DMS 273 (cell line): ENCODE measurements around the gene IKZF4.
A peak's percentile ranks its signal among the peaks of the same experiment; 100 is the strongest.
"Not testable (repeated sequence)": the region's sequence is repeated elsewhere in the genome, so short reads cannot be mapped to it uniquely, and the experiment has no call there.

Experiments used
- DNase-seq: peaks from one replicate; lab custom pipeline; 2025; ENCODE audit not compliant: unreplicated experiment; lab: John Stamatoyannopoulos, UW

Gene IKZF4

DNA sequence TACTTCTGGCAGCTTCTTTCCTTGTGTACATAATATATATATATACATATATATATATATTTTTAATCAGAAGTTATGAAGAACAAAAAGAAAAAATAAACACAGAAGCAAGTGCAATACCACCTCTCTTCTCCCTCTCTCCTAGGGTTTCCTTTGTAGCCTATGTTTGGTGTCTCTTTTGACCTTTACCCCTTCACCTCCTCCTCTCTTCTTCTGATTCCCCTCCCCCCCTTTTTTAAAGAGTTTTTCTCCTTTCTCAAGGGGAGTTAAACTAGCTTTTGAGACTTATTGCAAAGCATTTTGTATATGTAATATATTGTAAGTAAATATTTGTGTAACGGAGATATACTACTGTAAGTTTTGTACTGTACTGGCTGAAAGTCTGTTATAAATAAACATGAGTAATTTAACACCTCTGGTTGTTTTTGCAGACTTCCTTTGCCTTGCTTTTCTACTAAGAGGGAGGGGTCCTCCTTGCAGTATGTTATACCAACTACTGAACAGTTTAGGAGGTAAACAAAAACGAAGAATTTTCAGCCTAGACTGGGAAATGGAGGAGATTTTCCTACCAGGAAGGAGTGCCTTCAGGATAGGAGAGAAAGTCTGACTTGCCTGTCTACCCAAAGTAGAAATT lies 17.3 kb downstream of the IKZF4 start:
- DNase-seq, result peak; percentile 3

DNA sequence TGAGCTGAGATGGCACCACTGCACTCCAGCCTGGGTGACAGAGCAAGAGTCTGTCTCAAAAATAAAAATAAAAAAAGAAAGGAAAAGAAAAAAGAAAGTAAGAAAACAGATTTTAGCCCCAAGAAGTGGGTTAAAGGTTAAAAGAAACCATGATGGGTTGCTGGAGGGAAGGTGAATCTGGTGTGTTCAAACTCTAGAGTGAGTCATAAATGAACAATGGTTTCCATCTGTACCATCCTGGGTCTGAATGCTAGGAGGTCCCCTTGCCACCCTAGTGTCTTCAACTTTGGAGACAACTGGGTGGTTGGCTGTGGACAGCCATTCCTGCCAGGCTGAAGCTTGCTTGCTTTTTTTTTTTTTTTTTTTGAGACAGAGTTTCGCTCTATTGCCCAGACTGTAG lies 19.3 kb downstream of the IKZF4 start:
- DNase-seq, result no peak

DNA sequence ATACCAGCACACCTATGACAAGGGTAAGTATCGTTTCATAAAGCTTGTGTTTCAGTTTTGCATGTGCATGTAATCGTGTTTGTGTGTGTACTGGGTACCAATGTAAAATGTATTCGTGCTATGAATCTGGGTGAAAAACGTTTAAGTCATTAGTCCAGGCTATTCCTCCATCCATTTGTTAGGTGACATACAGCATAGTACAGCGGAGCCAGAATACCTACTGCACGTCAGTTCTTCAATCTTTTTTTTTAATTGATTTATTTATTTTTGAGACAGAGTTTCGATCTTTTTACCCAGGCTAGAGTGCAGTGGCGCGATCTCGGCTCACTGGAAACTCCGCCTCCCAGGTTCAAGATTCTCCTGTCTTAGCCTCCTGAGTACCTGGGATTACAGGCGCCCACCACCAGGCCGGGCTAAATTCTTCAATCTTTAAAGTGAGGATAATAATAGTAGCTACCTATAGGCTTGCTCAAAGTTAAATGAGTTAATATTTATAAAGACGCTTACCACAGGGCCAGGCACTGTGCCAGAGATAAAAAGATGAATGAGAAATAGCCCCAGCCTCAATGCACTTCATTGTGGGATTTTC lies 20.2 kb downstream of the IKZF4 start:
- DNase-seq, result no peak

DNA sequence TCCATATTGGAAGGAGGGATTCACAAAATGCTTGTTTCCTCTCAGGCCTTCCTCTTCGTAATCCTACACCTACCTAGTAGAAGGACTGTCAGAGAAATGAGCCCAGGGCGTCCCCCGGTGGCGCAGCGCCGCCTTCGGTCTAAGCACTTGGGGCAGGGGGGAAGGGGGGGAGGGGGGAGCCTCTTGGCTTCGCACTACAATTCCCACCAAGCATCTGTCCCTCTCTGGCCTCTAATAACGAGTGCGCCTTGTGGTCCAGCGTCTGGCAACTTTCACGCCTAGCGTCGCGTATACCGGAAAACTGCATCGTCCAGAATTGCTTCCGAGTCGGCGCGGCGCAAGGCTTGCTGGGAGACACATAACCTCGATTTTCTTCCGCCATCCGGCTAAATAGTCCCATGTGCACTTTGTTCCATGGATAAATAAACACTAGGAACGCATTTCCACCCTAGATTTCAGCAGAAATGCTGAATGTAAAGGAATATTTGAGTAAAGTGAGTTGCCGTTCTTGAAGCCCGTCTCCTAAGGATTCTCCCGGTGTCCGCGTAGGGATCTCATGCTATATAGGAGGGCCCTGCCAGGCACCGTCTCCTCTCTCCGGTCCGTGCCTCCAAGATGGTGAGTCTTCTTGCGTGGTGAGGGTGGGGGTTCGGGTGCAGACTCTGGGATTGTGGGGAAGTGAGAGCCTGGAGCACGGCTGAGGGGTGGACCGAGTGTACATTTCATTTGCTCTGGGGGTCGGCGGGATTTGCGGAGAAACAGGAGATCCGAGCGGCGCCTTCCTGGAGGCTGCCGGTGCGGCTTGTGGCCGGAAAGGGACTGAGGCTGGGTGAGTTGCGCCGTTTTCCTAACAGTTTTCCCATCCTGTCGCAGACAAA lies 20.9 kb downstream of the IKZF4 start, which contains the start of gene RPS26:
TSS of gene RPS26 (plus strand) at position 367 of the 878 bp plus-strand sequence. CDS start at position 616, 249 bp downstream.
- peak; percentile 99 for DNase-seq

DNA sequence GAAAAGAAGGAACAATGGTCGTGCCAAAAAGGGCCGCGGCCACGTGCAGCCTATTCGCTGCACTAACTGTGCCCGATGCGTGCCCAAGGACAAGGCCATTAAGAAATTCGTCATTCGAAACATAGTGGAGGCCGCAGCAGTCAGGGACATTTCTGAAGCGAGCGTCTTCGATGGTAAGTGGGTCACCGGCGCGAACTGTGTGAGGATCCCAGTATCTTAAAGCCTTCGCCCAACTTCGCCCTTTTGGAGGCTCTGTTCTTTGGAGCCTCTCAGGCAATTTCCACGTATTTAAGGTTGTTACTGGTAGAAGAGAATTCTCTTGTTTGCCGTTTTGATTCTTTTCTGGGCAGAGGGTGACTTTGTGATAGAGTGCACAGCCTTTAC lies 21.6 kb downstream of the IKZF4 start:
- peak; percentile 13 for DNase-seq

DNA sequence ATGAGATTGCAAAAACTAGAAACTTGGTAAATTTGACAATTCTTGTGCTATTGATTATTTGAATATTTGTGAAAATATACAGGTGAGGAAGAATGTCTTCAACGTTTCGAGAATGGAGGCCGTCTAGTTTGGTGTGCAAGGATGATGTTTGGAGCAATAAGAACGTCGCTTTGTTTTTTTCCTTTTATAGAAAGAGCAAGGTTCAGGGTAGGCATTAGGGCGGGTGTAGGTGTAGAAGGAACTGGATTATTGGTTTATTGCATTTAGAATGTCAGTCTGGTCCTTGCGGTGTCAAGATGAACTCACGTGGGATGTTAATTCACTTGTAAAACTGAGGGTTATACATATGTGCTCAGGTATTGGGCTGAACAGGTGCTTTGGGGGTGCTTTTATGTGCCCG lies 22.0 kb downstream of the IKZF4 start:
- DNase-seq, result no peak

DNA sequence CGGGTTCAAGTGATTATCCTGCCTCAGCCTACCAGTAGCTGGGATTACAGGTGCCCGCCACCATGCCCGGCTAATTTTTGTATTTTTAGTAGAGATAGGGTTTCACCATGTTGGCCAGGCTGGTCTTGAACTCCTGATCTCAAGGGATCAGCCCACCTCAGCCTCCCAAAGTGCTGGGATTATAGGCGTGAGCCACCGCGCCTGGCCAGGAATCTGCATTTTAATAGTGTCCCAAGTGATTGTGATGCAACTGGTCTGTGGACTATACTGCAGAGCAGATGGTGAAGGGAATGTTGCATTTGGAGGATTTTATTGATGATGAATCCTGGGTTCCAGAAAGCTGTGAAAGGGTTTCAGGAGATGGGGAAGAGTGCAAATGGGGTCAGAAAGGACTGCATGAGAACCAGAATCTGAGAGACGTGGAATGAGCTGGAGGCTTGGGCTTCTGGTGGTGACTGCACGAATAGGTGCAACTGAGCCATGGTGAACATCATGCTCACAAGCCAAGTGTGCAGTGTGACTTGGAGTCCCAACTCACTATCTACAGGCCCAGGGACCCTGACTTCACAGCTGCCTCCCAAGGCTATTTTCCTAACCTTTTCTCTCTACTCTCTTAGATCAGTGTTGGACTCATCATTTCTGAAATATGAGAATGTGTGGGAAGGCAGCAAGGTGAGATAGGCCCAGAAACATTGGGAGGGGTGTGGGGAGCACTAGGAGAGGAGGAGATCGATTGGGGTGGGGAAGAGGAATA lies 25.4 kb downstream of the IKZF4 start:
- DNase-seq, result peak; percentile 50

DNA sequence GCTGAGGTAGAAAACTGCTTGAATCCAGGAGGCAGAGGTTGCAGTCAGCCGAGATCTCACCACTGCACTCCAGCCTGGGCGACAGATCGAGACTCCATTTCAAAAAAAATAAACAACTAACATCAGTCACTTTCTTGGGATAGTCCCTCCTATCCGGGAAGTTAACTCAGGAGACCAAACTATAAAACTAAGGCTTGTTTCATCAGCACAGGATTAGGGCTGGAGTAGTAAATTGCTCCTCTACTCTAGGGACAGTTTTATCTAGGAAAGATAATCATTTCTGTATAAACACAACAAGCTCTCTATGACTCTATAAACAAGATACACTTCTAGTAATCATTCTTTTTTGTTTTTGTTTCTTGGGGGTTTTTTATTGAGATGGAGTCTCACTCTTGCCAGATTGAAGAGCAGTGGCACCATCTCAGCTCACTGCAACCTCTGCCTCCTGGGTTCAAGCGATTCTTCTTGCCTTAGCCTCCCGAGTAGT lies 32.6 kb downstream of the IKZF4 start:
- no peak for DNase-seq

DNA sequence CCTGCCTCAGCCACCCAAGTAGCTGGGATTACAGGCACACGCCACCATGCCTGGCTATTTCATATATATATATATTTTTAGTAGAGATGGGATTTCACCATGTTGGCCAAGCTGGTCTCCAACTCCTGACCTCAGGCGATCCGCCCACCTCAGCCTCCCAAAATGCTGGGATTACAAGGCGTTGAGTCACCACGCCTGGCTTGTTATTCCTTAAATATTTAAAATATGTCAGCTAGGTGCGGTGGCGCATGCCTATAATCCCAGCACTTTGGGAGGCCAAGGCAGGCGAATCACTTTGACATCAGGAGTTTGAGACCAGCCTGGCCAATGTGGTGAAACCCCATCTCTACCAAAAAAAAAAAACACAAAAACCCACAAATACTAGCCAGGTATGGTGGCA lies 39.1 kb downstream of the IKZF4 start:
- DNase-seq, result not testable (repeated sequence)

DNA sequence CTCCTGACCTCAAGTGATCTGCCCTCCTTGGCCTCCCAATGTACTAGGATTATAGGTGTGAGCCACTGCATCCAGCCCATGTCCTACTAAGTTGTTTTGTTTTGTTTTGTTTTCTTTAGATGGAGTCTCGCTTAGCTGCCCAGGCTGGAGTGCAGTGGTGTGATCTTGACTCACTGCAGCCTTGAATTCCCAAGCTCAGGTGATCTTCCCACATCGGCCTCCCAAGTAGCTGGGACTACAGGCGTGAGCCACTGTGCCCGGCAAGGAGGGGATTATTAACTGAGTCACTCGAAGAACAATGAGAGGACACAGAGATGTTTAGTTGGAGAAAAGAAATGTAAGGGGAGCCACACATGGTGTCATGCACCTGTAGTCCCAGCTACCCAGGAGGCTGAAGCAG lies 41.1 kb downstream of the IKZF4 start:
- DNase-seq, result no peak

DNA sequence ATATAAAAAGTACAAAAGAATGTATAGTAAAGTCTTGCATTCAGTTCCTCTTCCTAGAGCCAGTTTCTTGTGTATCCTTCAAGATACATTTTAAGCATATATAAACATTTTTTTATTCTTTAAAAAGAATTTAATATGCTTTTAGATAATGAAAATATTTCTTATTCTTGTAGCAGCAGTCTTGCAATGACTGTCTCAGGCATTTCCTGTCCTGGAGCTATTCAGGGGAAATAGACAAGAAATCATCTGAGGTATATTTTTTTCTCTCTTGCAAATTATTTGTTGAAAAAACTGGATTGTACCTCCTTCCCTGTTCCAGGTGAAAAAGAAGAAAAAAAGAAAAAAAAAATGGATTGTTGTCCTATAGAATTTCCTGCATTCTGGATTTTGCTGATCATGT lies 42.2 kb downstream of the IKZF4 start:
- no peak for DNase-seq

DNA sequence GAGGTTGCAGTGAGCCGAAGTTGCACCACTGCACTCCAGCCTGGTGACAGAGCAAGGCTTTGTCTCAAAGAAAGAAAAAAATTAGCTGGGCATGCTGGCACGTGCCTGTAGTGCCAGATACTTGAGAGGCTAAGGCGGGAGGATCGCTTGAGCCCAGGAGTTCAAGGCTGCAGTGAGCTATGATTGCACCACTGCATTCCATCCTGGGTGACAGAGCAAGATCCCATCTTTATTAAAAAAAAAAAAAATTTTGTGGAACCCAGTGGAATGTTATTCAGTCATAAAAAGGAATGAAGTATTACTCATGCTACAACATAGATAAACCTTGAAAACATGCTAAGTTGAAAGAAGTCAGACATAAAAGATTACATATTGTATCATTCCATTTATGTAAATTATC lies 50.8 kb downstream of the IKZF4 start:
- DNase-seq, result no peak

DNA sequence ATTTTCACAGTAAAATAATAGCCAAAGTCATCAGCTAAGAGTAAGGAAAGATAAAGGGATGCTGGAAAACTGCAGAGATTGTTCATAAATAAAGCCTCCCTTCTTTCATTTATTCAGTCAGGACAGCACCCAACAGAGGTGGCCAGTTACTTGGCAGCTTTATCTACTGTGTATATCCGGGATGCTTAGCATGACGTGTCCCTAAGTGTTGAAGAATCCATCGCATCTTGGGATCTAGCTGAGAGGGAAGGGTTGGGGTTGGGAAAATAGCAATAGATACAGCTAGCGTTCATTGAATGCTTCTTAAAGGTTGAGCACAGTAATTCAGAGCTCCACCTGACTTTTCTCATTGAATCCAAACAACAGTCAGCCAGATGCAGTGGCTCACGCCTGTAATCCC lies 53.6 kb downstream of the IKZF4 start:
- no peak for DNase-seq

DNA sequence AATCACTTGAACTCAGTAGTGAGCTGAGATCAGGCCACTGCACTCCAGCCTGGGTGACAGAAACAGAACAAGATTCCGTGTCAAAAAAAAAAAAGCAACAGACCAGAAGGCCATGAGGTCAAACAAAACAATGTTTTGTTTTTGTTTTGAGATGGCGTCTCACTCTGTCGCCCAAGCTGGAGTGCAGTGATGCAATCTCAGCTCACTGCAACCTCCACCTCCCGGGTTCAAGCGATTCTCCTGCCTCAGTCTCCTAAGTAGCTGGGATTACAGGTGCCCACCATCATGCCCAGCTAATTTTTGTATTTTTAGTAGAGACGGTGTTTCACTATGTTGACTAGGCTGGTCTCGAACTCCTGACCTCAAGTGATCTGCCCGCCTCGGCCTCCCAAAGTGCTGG lies 57.1 kb downstream of the IKZF4 start:
- DNase-seq, result not testable (repeated sequence)

DNA sequence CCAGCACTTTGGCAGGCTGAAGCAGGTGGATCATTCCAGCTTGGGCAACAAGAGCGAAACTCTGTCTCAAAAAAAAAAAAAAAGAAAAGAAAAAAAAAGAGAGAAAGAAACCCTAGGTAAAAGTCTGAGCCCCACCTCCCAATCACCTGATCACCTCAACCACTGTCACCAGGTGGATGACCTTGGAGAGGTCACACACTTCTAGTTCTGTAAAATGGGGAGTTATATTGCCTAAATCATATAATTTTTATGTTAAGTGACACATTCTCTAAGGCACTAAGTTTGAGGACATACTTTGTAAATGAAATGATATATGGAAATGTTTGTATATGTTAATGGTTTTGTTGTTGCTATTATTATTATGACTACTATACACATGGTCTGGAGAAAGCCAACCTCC lies 57.6 kb downstream of the IKZF4 start:
- DNase-seq, result no peak

DNA sequence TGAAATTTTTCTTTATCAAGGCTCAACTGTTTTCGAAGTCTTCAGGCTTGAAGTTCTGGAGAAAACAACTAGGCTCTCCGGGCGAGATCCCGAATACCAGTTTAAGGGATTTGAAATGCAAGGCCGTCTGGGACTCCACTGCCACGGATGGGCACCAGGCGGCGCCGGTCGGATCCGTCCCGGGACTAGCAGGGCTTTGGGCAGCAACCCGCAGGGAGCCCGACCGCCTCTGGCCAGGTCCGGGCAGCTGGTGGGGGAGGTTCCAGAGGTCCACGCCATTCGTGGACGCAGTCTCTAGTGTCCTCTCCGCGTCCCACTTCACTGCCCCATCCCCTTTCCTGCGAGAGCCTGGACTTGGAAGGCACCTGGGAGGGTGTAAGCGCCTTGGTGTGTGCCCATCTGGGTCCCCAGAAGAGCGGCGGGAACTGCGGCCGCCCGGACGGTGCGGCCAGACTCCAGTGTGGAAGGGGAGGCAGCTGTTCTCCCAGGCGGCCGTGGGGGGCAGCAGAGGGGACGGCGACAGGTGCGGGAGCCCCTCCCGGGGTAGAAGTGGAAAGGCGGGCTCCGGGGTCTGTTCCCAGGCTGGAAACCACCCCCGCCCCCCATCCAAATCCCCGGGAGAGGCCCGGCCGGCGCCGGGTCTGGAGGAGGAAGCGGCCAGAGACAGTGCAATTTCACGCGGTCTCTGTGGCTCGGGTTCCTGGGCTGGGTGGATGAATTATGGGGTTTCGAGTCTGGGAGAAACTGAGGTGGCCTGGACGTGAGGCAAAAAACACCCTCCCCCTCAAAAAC lies 58.3 kb downstream of the IKZF4 start:
- peak; percentile 86 for DNase-seq

DNA sequence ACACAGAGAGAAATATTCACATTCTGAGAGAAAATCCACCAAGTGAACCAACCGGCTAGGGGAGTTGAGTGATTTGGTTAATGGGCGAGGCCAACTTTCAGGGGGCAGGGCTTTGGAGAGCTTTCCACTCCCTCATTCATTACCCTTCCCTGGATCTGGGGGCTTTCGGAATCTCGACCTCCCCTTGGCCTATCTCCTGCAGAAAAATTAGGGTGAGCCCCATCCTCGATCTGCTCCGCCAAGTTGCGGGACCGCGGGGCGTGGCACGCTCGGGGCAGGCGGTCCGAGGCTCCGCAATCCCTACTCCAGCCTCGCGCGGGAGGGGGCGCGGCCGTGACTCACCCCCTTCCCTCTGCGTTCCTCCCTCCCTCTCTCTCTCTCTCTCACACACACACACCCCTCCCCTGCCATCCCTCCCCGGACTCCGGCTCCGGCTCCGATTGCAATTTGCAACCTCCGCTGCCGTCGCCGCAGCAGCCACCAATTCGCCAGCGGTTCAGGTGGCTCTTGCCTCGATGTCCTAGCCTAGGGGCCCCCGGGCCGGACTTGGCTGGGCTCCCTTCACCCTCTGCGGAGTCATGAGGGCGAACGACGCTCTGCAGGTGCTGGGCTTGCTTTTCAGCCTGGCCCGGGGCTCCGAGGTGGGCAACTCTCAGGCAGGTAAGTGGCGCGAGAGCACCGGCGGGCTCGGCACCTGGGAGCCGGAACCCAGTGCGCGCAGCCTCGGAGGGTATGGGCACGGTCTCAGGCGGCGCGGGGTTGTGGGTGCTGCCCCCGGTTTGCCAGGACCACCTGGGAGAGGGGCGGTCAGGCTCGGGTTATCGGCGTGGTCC lies 59.1 kb downstream of the IKZF4 start, which contains the start of gene ERBB3:
TSS of gene ERBB3 (plus strand) at position 443 of the 833 bp plus-strand sequence. CDS start at position 579, 136 bp downstream.
- peak; percentile 78 for DNase-seq

DNA sequence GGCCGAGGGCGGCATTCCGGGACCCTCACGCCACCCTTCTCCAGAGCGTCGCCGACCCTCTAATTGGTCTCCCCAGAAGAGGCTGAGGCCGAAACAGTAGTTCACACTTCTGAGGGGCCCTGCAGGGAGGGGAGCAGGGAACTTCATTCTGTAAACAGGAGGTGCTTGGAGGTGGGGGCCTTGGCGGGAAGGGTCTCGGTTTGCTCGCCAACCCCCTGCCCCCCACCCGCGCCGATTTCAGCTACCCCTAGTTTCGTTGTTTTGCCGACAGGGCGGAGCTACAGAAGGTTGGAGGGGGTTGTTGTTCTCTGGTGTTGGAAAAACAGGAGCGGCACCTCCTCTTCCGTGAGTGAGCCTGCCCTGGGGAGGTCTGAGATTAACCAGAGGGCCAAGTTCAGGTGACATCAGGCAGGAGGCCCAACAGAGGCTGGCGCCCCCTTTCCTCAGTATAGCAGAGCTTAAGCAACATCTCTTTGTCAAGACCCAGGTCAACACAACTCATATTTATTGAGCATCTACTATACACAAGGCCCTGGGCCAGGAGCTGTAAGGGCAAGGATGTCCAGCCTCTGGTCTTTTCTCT lies 59.8 kb downstream of the IKZF4 start:
- DNase-seq, result no peak
